ENCODE data around the gene EGFL7. TPM values are rescaled to one million over a fixed set of nuclear protein-coding genes. Genes with fewer than 3 reads are reported as not detected.

The EGFL7 gene
- total and polyA plus RNA-seq, 2 of the 8 experiments (the other 6 are each of a cell fraction or from before 2014, with no cell fraction given): 37.8 to 53.4 TPM

DNA sequence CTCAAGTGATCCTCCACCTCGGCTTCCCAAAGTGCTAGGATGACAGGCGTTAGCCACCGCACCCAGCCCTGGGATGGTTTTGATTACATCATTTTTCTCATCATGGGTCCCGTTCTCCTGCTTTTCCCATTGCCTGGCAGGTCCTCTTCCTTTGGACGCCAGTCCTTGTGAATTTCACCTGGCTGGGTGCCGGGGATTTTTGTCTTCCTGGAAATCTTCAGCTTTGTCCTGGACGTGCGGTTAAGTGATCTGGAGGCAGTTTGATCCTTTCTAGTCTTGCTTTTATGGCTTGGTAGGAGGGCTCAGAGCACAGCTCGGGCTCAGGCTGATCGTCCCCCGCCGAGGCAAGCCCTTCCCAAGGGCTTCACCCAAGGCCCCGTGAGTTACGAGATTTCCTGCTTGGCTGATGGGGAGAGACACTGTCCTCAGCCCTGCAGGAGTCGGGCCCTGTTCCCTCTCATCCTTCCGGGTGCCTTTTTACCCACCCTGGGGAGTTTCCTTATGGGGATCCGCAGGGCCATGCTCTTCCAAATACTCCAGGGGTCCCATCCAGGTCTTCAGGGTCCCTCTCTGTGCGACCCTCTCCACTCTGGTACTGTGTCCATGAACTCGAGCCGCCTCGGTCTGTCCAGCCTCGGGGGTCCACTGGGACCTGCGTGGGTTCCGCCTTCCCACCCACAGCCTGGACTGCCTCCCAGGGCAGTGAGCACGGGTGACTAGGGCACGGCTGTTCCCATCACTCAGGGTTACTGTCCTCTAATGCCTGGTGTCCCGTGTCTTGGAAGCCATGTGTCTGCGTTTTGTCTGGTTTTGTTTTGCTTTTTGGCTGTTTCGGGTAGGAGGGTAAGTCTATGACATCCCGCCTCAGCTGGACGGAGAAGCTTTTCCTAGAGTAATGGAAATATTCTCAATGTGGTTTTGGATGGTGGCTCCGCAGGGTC, 22.3 kb upstream of the EGFL7 start (continued):
- TF ChIP-seq, protein P1, sequence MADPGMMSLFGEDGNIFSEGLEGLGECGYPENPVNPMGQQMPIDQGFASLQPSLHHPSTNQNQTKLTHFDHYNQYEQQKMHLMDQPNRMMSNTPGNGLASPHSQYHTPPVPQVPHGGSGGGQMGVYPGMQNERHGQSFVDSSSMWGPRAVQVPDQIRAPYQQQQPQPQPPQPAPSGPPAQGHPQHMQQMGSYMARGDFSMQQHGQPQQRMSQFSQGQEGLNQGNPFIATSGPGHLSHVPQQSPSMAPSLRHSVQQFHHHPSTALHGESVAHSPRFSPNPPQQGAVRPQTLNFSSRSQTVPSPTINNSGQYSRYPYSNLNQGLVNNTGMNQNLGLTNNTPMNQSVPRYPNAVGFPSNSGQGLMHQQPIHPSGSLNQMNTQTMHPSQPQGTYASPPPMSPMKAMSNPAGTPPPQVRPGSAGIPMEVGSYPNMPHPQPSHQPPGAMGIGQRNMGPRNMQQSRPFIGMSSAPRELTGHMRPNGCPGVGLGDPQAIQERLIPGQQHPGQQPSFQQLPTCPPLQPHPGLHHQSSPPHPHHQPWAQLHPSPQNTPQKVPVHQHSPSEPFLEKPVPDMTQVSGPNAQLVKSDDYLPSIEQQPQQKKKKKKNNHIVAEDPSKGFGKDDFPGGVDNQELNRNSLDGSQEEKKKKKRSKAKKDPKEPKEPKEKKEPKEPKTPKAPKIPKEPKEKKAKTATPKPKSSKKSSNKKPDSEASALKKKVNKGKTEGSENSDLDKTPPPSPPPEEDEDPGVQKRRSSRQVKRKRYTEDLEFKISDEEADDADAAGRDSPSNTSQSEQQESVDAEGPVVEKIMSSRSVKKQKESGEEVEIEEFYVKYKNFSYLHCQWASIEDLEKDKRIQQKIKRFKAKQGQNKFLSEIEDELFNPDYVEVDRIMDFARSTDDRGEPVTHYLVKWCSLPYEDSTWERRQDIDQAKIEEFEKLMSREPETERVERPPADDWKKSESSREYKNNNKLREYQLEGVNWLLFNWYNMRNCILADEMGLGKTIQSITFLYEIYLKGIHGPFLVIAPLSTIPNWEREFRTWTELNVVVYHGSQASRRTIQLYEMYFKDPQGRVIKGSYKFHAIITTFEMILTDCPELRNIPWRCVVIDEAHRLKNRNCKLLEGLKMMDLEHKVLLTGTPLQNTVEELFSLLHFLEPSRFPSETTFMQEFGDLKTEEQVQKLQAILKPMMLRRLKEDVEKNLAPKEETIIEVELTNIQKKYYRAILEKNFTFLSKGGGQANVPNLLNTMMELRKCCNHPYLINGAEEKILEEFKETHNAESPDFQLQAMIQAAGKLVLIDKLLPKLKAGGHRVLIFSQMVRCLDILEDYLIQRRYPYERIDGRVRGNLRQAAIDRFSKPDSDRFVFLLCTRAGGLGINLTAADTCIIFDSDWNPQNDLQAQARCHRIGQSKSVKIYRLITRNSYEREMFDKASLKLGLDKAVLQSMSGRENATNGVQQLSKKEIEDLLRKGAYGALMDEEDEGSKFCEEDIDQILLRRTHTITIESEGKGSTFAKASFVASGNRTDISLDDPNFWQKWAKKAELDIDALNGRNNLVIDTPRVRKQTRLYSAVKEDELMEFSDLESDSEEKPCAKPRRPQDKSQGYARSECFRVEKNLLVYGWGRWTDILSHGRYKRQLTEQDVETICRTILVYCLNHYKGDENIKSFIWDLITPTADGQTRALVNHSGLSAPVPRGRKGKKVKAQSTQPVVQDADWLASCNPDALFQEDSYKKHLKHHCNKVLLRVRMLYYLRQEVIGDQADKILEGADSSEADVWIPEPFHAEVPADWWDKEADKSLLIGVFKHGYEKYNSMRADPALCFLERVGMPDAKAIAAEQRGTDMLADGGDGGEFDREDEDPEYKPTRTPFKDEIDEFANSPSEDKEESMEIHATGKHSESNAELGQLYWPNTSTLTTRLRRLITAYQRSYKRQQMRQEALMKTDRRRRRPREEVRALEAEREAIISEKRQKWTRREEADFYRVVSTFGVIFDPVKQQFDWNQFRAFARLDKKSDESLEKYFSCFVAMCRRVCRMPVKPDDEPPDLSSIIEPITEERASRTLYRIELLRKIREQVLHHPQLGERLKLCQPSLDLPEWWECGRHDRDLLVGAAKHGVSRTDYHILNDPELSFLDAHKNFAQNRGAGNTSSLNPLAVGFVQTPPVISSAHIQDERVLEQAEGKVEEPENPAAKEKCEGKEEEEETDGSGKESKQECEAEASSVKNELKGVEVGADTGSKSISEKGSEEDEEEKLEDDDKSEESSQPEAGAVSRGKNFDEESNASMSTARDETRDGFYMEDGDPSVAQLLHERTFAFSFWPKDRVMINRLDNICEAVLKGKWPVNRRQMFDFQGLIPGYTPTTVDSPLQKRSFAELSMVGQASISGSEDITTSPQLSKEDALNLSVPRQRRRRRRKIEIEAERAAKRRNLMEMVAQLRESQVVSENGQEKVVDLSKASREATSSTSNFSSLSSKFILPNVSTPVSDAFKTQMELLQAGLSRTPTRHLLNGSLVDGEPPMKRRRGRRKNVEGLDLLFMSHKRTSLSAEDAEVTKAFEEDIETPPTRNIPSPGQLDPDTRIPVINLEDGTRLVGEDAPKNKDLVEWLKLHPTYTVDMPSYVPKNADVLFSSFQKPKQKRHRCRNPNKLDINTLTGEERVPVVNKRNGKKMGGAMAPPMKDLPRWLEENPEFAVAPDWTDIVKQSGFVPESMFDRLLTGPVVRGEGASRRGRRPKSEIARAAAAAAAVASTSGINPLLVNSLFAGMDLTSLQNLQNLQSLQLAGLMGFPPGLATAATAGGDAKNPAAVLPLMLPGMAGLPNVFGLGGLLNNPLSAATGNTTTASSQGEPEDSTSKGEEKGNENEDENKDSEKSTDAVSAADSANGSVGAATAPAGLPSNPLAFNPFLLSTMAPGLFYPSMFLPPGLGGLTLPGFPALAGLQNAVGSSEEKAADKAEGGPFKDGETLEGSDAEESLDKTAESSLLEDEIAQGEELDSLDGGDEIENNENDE (IDR thresholded peaks at IDR 0.05; ENCODE audit: insufficient replicate concordance, low read length): no peak
- TF ChIP-seq SP1 (IDR thresholded peaks at IDR 0.05; ENCODE audit: low read depth, low read length): no peak
- no peak for TF ChIP-seq ATF3 (IDR thresholded peaks at IDR 0.05; ENCODE audit: insufficient read depth, low read depth, low read length)
- no peak for TF ChIP-seq KDM5A (IDR thresholded peaks at IDR 0.05; ENCODE audit: low read length)
- no peak for TF ChIP-seq BACH1 (IDR thresholded peaks at IDR 0.05; ENCODE audit: low read length)
- no peak for TF ChIP-seq SP4 (IDR thresholded peaks at IDR 0.05; ENCODE audit: low read length)
- TF ChIP-seq MAFK (IDR thresholded peaks at IDR 0.05; ENCODE audit: low read depth, low read length): no peak
- no peak for TF ChIP-seq CBX8 (IDR thresholded peaks at IDR 0.05; ENCODE audit: borderline replicate concordance, low read depth, low read length)
- no peak for TF ChIP-seq POLR2AphosphoS5 (IDR thresholded peaks at IDR 0.05; ENCODE audit: low read depth, low read length)
